ENCODE results near the gene TSLP. TPM values are rescaled to one million over a fixed set of nuclear protein-coding genes. Genes with fewer than 3 reads are reported as not detected.

Gene TSLP
- total and polyA plus RNA-seq, 9 of the 15 experiments (the other 6 are each of a cell fraction or from before 2014, with no cell fraction given), result 0.09 to 2.8 (median 1.2) TPM

DNA sequence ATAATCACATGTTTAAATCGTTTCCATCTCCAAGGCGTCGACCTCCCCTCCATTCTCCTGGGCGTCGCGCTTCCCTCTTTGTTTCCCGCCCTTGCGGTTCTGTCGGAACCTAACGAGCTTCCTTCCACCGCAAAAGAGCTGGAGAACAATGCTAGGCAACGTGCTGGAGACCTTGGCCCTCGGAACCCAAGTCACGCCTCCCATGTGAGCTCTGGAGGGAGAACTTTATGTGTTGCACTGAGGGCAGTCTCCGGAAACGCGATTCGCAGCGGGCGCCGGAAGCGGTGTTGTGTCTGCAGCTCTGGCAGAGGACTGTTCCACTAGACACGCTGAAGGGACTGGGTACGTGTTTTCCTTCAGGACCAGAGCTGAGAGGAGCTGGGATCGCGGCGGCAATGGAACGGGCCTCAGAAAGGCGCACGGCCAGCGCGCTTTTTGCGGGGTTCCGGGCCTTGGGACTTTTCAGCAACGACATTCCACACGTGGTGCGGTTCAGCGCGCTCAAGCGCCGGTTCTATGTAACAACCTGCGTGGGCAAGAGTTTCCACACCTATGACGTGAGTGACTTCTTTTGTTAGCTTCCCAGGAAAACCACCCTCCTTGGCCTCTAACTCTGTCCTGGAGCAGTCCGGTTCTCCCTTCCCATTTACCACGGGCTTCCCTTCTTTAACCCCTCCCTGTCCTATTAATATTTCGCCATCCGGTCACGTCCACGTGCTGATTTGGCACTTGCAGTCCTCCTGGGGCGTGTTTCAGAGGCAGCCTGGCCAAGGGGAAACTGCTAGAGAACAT is 20.7 kb downstream of the TSLP start, which contains the start of gene WDR36 (continued):
- no peak for TF ChIP-seq ZNF263 (CRISPR knock-in tag; IDR thresholded peaks at IDR 0.05; ENCODE audit: borderline replicate concordance)
- no peak for TF ChIP-seq PCBP2 (IDR thresholded peaks at IDR 0.05; ENCODE audit: low read depth, low read length, poor library complexity, severe bottlenecking)
- no peak for TF ChIP-seq MTA2 (IDR thresholded peaks at IDR 0.05; ENCODE audit: low read depth)
- TF ChIP-seq HNRNPL (IDR thresholded peaks at IDR 0.05; ENCODE audit: low read depth, low read length), result no peak
- peak; percentile 88 for TF ChIP-seq DMBX1 (CRISPR knock-in tag; IDR thresholded peaks at IDR 0.05; ENCODE audit: borderline replicate concordance)
- no peak for TF ChIP-seq STAG1 (CRISPR knock-in tag; IDR thresholded peaks at IDR 0.05; ENCODE audit: borderline replicate concordance)
- no peak for TF ChIP-seq BRF2 (IDR thresholded peaks at IDR 0.05; ENCODE audit: borderline replicate concordance, insufficient read depth, insufficient read length)
- TF ChIP-seq PURB (CRISPR knock-in tag; IDR thresholded peaks at IDR 0.05; ENCODE audit: low read depth), result no peak
- peak; percentile 9 to 99; a peak in 2 of 4 replicates for TF ChIP-seq HDAC1 (IDR thresholded peaks at IDR 0.05)
- no peak for TF ChIP-seq ZNF76 (CRISPR knock-in tag; IDR thresholded peaks at IDR 0.05; ENCODE audit: borderline replicate concordance)
- TF ChIP-seq, protein P1, sequence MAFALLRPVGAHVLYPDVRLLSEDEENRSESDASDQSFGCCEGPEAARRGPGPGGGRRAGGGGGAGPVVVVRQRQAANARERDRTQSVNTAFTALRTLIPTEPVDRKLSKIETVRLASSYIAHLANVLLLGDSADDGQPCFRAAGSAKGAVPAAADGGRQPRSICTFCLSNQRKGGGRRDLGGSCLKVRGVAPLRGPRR (CRISPR knock-in tag; IDR thresholded peaks at IDR 0.05), result no peak
- TF ChIP-seq HCFC1 (IDR thresholded peaks at IDR 0.05; ENCODE audit: low read depth, low read length), result peak; percentile 88
- no peak; the same call in 1 of the 2 replicates for TF ChIP-seq CHD2 (IDR thresholded peaks at IDR 0.05; ENCODE audit: low read depth, low read length)
- TF ChIP-seq HMGN3 (IDR thresholded peaks at IDR 0.05; ENCODE audit: borderline replicate concordance, extremely low read depth, insufficient read length, low read depth, low read length), result no peak
- TF ChIP-seq HIVEP1 (CRISPR knock-in tag; IDR thresholded peaks at IDR 0.05), result no peak; the same call in 1 of the 2 replicates
- TF ChIP-seq, protein P2, sequence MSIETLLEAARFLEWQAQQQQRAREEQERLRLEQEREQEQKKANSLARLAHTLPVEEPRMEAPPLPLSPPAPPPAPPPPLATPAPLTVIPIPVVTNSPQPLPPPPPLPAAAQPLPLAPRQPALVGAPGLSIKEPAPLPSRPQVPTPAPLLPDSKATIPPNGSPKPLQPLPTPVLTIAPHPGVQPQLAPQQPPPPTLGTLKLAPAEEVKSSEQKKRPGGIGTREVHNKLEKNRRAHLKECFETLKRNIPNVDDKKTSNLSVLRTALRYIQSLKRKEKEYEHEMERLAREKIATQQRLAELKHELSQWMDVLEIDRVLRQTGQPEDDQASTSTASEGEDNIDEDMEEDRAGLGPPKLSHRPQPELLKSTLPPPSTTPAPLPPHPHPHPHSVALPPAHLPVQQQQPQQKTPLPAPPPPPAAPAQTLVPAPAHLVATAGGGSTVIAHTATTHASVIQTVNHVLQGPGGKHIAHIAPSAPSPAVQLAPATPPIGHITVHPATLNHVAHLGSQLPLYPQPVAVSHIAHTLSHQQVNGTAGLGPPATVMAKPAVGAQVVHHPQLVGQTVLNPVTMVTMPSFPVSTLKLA (conservative IDR thresholded peaks at IDR 0.05), result peak; percentile 97 to 98
- TF ChIP-seq SUPT5H (IDR thresholded peaks at IDR 0.05), result peak; percentile 89
- peak; percentile 86; the same call in 1 of the 2 replicates for TF ChIP-seq KAT7 (CRISPR knock-in tag; IDR thresholded peaks at IDR 0.05; ENCODE audit: borderline replicate concordance)
- TF ChIP-seq TBL1XR1 (IDR thresholded peaks at IDR 0.05; ENCODE audit: low read length in 2 of 2), result peak; percentile 66 to 72; a peak in 3 of 4 replicates
- no peak for TF ChIP-seq CCAR2 (IDR thresholded peaks at IDR 0.05; ENCODE audit: low read depth, low read length)
- TF ChIP-seq ZNF165 (CRISPR knock-in tag; IDR thresholded peaks at IDR 0.05; ENCODE audit: borderline replicate concordance), result 0 out of 2 replicates have a peak, but pooled peaks have one; percentile 25
- TF ChIP-seq ZEB2 (IDR thresholded peaks at IDR 0.05), result peak; percentile 97
